GM18498 (cell line): ENCODE measurements around the gene LHX4.

Experiments
- ATAC-seq: cut with Tn5 transposase; IDR thresholded peaks from one replicate; pipeline ENCODE4 v1.9.1; 2021; ENCODE audit warnings: mild to moderate bottlenecking, moderate library complexity; ENCODE audit not compliant: unreplicated experiment

The LHX4 gene

GRCh38 chr1:180224902-180225301 lies 5.2 kb upstream of the LHX4 start:
- ATAC-seq, result no peak

GRCh38 chr1:180225403-180225802 lies 4.7 kb upstream of the LHX4 start:
- ATAC-seq, result no peak

GRCh38 chr1:180227861-180228647 lies 2.0 kb upstream of the LHX4 start:
- ATAC-seq, result no peak

GRCh38 chr1:180228648-180229482 lies 1.2 kb upstream of the LHX4 start:
- peak; percentile 19 for ATAC-seq

GRCh38 chr1:180230416-180230790 lies 339 bp downstream of the LHX4 start:
- no peak for ATAC-seq

- no peak for ATAC-seq
These were observed 884 bp downstream of the LHX4 start for GRCh38 chr1:180230791-180231505.

GRCh38 chr1:180231506-180231921 lies 1.4 kb downstream of the LHX4 start:
- ATAC-seq, result no peak

GRCh38 chr1:180231936-180232335 lies 1.9 kb downstream of the LHX4 start:
- ATAC-seq, result no peak

GRCh38 chr1:180232521-180233043 lies 2.5 kb downstream of the LHX4 start:
- no peak for ATAC-seq

GRCh38 chr1:180233191-180234011 lies 3.3 kb downstream of the LHX4 start:
- no peak for ATAC-seq

- ATAC-seq, result no peak
These were observed 4.5 kb downstream of the LHX4 start for GRCh38 chr1:180234369-180235076.

- ATAC-seq, result no peak
These were observed 5.0 kb downstream of the LHX4 start for GRCh38 chr1:180235077-180235501.

GRCh38 chr1:180235502-180236239 lies 5.6 kb downstream of the LHX4 start:
- no peak for ATAC-seq

GRCh38 chr1:180236698-180237509 lies 6.8 kb downstream of the LHX4 start:
- no peak for ATAC-seq

- no peak for ATAC-seq
These were observed 7.9 kb downstream of the LHX4 start for GRCh38 chr1:180237869-180238476.

GRCh38 chr1:180238675-180239074 lies 8.6 kb downstream of the LHX4 start:
- ATAC-seq, result no peak

- ATAC-seq, result no peak
These were observed 9.4 kb downstream of the LHX4 start for GRCh38 chr1:180239145-180240096.
